Activated naive CD8-positive, alpha-beta T cell treated with anti-CD3 and anti-CD28 coated beads, Interleukin-2, amount 10 ng/mL, durations not matched to agents 7 days and 5 days (primary cell): ENCODE results near the gene MAPK10. TPM values are rescaled to one million over a fixed set of nuclear protein-coding genes. Genes with fewer than 3 reads are reported as not detected.
"Not testable (repeated sequence)": the region's sequence is repeated elsewhere in the genome, so short reads cannot be mapped to it uniquely, and the experiment has no call there.

Source experiments
- ATAC-seq: fragments of 150-1000 bp; cut with Tn5 transposase; one replicate; pipeline ENCODE4 v1.10.0; 2021; ENCODE audit warnings: low read depth, moderate library complexity
- POLR2A ChIA-PET: fragments of 350-600 bp; sonication (Branson Sonifier 250); formaldehyde crosslinking; loops from one replicate; lab custom pipeline; 2021; ENCODE audit warnings: antibody characterized with exemption; lab: Charles Lee
- DNase-seq: peaks from one replicate; pipeline ENCODE4 v3.0.0; 2021
- H3K27ac Mint-ChIP-seq: one replicate; pipeline ENCODE4 v1.8.0; 2022; ENCODE audit warnings: mild to moderate bottlenecking, mixed read lengths
- H3K27me3 Mint-ChIP-seq: one replicate; pipeline ENCODE4 v1.8.0; 2022; ENCODE audit warnings: mild to moderate bottlenecking, moderate library complexity, mixed read lengths
- H3K36me3 Mint-ChIP-seq: one replicate; pipeline ENCODE4 v1.8.0; 2021; ENCODE audit warnings: mild to moderate bottlenecking, mixed read lengths
- H3K4me1 Mint-ChIP-seq: one replicate; pipeline ENCODE4 v1.8.0; 2021; ENCODE audit warnings: mixed read lengths
- H3K4me3 Mint-ChIP-seq: one replicate; pipeline ENCODE4 v1.8.0; 2022; ENCODE audit warnings: mild to moderate bottlenecking, moderate library complexity, mixed read lengths
- H3K9me3 Mint-ChIP-seq: one replicate; pipeline ENCODE4 v1.8.0; 2021; ENCODE audit warnings: mixed read lengths
- total RNA-seq, 2 experiments: library from RNA; stranded (reverse); gene quantifications; one replicate each; pipeline ENCODE4 v1.2.3, GENCODE V29; 2021

The MAPK10 gene
- total RNA-seq, 2 experiments from 2014 or later: not detected

- DNase-seq: no peak
- Mint-ChIP-seq H3K4me1 (no peaks in the 10 kb centered on the region), H3K4me3 (no peak overlapping the region), H3K36me3 (no peaks in the 10 kb centered on the region), H3K27ac (no peak overlapping the region), H3K27me3 (no peaks in the 10 kb centered on the region), H3K9me3 (peaks cover 3% of the 10 kb centered on the region)
- POLR2A ChIA-PET: no interaction called here
- ATAC-seq: no peak
Measured at GRCh38 chr4:86184216-86184900, 175.5 kb downstream of the MAPK10 start.

- no peaks in the 10 kb centered on the region for H3K4me1 Mint-ChIP-seq
- ATAC-seq (no peak), DNase-seq (no peak)
- H3K27ac Mint-ChIP-seq: no peak overlapping the region
- POLR2A ChIA-PET: no interaction called here
- H3K9me3 Mint-ChIP-seq: peaks cover 4% of the 10 kb centered on the region
- no peak overlapping the region for H3K4me3 Mint-ChIP-seq
- no peaks in the 10 kb centered on the region for H3K36me3 Mint-ChIP-seq
- H3K27me3 Mint-ChIP-seq: no peaks in the 10 kb centered on the region
Measured at GRCh38 chr4:86181585-86181984, 178.3 kb downstream of the MAPK10 start.

- H3K4me3 Mint-ChIP-seq: no peak overlapping the region
- no peaks in the 10 kb centered on the region for H3K27me3 Mint-ChIP-seq
- peaks cover 4% of the 10 kb centered on the region for H3K9me3 Mint-ChIP-seq
- ATAC-seq: no peak
- H3K36me3 Mint-ChIP-seq: no peaks in the 10 kb centered on the region
- no peaks in the 10 kb centered on the region for H3K4me1 Mint-ChIP-seq
- POLR2A ChIA-PET: no interaction called here
- DNase-seq: no peak
- H3K27ac Mint-ChIP-seq: no peak overlapping the region
Measured at GRCh38 chr4:86178211-86178610, 181.6 kb downstream of the MAPK10 start.

- H3K36me3 Mint-ChIP-seq: no peaks in the 10 kb centered on the region
- no peak for DNase-seq
- H3K27me3 Mint-ChIP-seq: no peaks in the 10 kb centered on the region
- no peaks in the 10 kb centered on the region for H3K4me1 Mint-ChIP-seq
- POLR2A ChIA-PET: no interaction called here
- H3K27ac Mint-ChIP-seq: no peak overlapping the region
- ATAC-seq: no peak
- peaks cover 2% of the 10 kb centered on the region for H3K9me3 Mint-ChIP-seq
- H3K4me3 Mint-ChIP-seq: no peak overlapping the region
Measured at GRCh38 chr4:86174506-86174905, 185.3 kb downstream of the MAPK10 start.

GRCh38 chr4:86168335-86168734, 191.5 kb downstream of the MAPK10 start:
- DNase-seq, H3K4me1 Mint-ChIP-seq, H3K9me3 Mint-ChIP-seq, H3K27me3 Mint-ChIP-seq, H3K36me3 Mint-ChIP-seq, H3K27ac Mint-ChIP-seq, POLR2A ChIA-PET, ATAC-seq, H3K4me3 Mint-ChIP-seq: not testable (repeated sequence)

- no peaks in the 10 kb centered on the region for H3K9me3 Mint-ChIP-seq
- DNase-seq: no peak
- no peak for ATAC-seq
- H3K4me3 Mint-ChIP-seq: no peak overlapping the region
- no peaks in the 10 kb centered on the region for H3K4me1 Mint-ChIP-seq
- no peaks in the 10 kb centered on the region for H3K36me3 Mint-ChIP-seq
- POLR2A ChIA-PET: no interaction called here
- H3K27ac Mint-ChIP-seq: no peak overlapping the region
- no peaks in the 10 kb centered on the region for H3K27me3 Mint-ChIP-seq
Measured at GRCh38 chr4:86160426-86160825, 199.4 kb downstream of the MAPK10 start.

GRCh38 chr4:86159216-86159615, 200.6 kb downstream of the MAPK10 start:
- ATAC-seq (no peak), DNase-seq (no peak)
- POLR2A ChIA-PET: no interaction called here
- Mint-ChIP-seq H3K27me3 (no peaks in the 10 kb centered on the region), H3K36me3 (no peaks in the 10 kb centered on the region), H3K4me1 (no peaks in the 10 kb centered on the region), H3K4me3 (no peak overlapping the region), H3K9me3 (no peaks in the 10 kb centered on the region), H3K27ac (no peak overlapping the region)

GRCh38 chr4:86156531-86156930, 203.3 kb downstream of the MAPK10 start:
- no peaks in the 10 kb centered on the region for H3K9me3 Mint-ChIP-seq
- no peak for DNase-seq
- H3K27ac Mint-ChIP-seq: no peak overlapping the region
- no peaks in the 10 kb centered on the region for H3K27me3 Mint-ChIP-seq
- no peak for ATAC-seq
- H3K36me3 Mint-ChIP-seq: no peaks in the 10 kb centered on the region
- H3K4me3 Mint-ChIP-seq: no peak overlapping the region
- POLR2A ChIA-PET: no interaction called here
- no peaks in the 10 kb centered on the region for H3K4me1 Mint-ChIP-seq

GRCh38 chr4:86155766-86156165, 204.1 kb downstream of the MAPK10 start:
- H3K27me3 Mint-ChIP-seq: no peaks in the 10 kb centered on the region
- H3K27ac Mint-ChIP-seq: no peak overlapping the region
- no peaks in the 10 kb centered on the region for H3K4me1 Mint-ChIP-seq
- DNase-seq (no peak), ATAC-seq (no peak)
- H3K4me3 Mint-ChIP-seq: no peak overlapping the region
- H3K36me3 Mint-ChIP-seq: no peaks in the 10 kb centered on the region
- POLR2A ChIA-PET: no interaction called here
- H3K9me3 Mint-ChIP-seq: no peaks in the 10 kb centered on the region

GRCh38 chr4:86152454-86152853, 207.4 kb downstream of the MAPK10 start:
- no peaks in the 10 kb centered on the region for H3K4me1 Mint-ChIP-seq
- ATAC-seq (no peak), DNase-seq (no peak)
- H3K9me3 Mint-ChIP-seq: peaks cover 2% of the 10 kb centered on the region
- no peaks in the 10 kb centered on the region for H3K36me3 Mint-ChIP-seq
- H3K27me3 Mint-ChIP-seq: no peaks in the 10 kb centered on the region
- POLR2A ChIA-PET: no interaction called here
- H3K4me3 Mint-ChIP-seq: no peak overlapping the region
- H3K27ac Mint-ChIP-seq: no peak overlapping the region

GRCh38 chr4:86151196-86151595, 208.7 kb downstream of the MAPK10 start:
- Mint-ChIP-seq H3K9me3 (peaks cover 2% of the 10 kb centered on the region), H3K4me1 (no peaks in the 10 kb centered on the region), H3K4me3 (no peak overlapping the region), H3K27ac (no peak overlapping the region), H3K27me3 (no peaks in the 10 kb centered on the region), H3K36me3 (no peaks in the 10 kb centered on the region)
- POLR2A ChIA-PET: no interaction called here
- ATAC-seq: no peak
- no peak for DNase-seq

GRCh38 chr4:86141161-86141560, 218.7 kb downstream of the MAPK10 start:
- no peak for ATAC-seq
- Mint-ChIP-seq H3K4me3 (no peak overlapping the region), H3K4me1 (no peaks in the 10 kb centered on the region), H3K9me3 (peaks cover 1% of the 10 kb centered on the region), H3K36me3 (no peaks in the 10 kb centered on the region), H3K27ac (no peak overlapping the region), H3K27me3 (no peaks in the 10 kb centered on the region)
- no peak for DNase-seq
- POLR2A ChIA-PET: no interaction called here

GRCh38 chr4:86132468-86132867, 227.4 kb downstream of the MAPK10 start:
- H3K9me3 Mint-ChIP-seq: peaks cover 1% of the 10 kb centered on the region
- ATAC-seq (no peak), DNase-seq (no peak)
- no peak overlapping the region for H3K4me3 Mint-ChIP-seq
- no peaks in the 10 kb centered on the region for H3K27me3 Mint-ChIP-seq
- H3K27ac Mint-ChIP-seq: no peak overlapping the region
- H3K4me1 Mint-ChIP-seq: no peaks in the 10 kb centered on the region
- H3K36me3 Mint-ChIP-seq: no peaks in the 10 kb centered on the region
- POLR2A ChIA-PET: no interaction called here

GRCh38 chr4:86131456-86131855, 228.4 kb downstream of the MAPK10 start:
- ATAC-seq (no peak), DNase-seq (no peak)
- Mint-ChIP-seq H3K36me3 (no peaks in the 10 kb centered on the region), H3K9me3 (no peaks in the 10 kb centered on the region), H3K27me3 (no peaks in the 10 kb centered on the region), H3K4me3 (no peak overlapping the region), H3K27ac (no peak overlapping the region), H3K4me1 (no peaks in the 10 kb centered on the region)
- POLR2A ChIA-PET: no interaction called here
